SKM-1 treated with dmso at 0.1 percent for 144 hours (cell line): ENCODE data around the gene HECW1.

Experiments used
- DNase-seq: peaks from one replicate; lab custom pipeline; 2025; ENCODE audit not compliant: unreplicated experiment; lab: John Stamatoyannopoulos, UW

Gene HECW1

DNA sequence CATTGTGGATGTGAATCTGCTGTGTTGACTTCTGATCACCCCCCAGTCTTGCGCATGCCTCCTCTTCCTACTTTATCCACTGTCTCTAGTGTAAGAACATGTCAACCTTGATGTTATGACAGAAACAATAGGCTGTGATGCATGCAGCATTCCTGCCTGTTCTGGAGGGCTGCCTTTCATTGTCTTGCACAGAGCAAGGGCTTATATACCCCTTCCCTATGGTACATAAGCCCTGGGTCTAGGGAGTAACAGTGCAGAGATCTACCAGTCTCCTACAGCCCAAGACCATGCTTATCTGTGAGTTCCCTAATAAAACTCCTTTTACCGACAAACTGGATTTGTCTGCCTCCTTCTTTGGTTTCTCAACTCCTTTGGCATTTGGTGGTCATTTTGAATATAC is 293.5 kb downstream of the HECW1 start:
- no peak for DNase-seq

DNA sequence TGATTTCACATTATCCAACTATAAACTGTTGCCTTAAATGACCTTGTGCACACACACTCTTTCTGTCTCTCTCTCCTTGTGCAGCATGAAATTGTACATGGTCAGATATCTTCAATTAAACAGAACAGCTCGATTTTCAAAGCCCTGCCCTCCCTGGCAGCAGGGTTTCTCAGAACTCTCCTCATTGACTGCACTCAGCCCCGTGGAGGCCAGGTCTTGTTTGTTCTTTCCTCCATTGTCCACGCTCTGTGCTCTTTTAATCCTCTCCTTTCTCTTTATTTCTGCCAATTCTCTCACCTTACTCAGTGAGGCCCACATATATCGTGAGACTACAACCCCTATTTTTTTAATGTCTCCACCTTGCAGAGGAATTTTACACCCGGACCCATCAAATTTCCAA is 294.5 kb downstream of the HECW1 start:
- no peak for DNase-seq

DNA sequence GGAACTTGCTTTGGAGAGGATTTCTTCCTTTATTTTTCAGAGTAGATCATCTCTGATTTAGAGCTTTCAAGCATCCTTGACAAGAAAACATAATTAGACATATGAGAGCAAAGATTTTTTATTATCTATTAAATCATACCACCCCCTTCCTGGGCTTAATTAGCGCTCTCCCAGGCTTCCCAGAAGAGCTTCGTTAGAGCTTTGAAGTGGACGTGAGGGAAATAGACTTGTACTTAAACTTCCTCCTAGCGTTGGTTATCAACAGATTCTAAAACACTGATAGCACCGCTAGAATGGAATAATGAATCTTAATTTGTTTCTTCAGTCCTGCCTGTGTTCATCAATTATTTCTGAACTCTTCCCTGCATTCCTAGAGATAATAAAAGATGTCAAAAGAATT is 296.5 kb downstream of the HECW1 start:
- DNase-seq: no peak

DNA sequence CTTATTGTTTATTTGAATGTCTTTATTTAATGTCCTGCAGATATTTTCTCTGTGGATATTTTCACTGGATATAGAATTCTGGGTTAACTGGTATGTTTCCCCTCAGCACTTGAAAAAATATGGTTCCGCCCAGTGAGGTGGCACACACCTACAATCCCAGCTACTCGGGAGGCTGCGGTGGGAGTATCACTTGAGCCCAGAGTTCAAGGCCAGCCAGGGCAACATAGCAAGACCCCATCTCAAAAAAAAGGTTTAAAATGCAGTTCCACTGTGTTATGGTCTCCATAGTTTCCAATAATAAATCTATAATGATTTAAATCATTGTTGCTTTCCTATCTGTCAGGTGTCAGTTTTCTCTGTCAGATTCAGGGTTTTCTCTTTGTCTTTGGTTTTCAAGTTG is 305.0 kb downstream of the HECW1 start:
- DNase-seq: no peak

DNA sequence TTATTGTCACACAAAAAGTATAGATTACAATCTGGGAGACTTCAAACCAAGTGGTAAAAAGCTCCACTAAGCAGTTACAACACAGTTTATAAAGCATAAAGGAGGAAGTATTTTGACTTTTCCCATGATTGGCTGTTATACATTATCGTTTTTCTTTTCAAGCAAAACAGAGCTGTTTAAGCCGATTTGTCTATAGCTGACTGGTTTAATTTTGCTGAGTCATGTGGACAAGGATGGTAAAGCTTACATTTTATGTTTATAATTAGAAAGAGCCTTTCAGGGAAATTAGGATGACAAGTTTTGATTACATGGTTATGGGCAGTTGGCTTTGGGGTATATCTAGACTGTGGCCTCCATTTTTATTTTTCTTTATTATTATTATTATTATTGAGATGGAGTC is 318.0 kb downstream of the HECW1 start:
- no peak for DNase-seq

DNA sequence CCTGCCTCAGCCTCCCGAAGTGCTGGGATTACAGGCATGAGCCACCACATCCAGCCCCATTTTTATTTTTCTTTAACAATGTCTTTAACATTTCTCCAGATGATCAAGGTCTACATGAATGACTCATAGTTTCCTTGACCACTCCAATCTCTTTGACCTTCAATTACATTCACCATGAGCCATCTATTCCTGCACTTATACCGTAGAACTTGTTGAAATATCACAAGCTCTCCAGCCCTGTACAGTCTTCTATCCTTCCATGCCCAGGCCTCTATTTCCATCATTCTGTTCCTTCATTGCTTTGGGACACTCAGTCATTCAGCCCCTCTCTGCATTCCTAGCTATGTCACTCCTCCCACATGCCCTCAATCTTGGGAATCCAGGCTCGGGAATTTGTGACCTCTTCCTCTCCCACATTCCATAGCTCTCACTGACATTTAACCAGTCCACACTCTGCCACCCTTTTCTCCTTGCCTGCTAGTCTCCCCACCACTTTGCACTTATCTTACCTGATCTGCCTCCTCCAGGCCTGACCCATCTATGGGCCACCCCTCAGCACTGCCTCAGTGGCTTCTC is 318.7 kb downstream of the HECW1 start:
- DNase-seq: no peak

DNA sequence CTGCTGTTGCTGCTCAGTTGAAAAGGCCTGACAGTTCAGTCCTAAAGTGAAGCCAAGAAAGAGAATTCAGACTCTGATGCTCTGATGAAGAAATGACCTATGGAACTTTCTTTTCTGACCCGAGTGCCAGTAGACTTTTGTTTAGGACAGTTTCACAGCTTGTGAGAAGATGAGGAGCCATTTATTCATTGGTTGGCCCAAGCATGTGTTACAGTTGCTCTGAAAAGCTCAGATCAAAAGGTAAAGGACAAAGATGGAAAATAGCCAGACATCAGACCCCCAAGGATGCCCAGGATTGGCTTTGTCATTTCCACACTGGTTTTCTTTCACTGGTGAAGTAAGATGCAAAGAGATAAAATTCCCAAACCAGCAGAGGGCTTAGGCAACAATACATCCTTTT is 321.2 kb downstream of the HECW1 start:
- no peak for DNase-seq

DNA sequence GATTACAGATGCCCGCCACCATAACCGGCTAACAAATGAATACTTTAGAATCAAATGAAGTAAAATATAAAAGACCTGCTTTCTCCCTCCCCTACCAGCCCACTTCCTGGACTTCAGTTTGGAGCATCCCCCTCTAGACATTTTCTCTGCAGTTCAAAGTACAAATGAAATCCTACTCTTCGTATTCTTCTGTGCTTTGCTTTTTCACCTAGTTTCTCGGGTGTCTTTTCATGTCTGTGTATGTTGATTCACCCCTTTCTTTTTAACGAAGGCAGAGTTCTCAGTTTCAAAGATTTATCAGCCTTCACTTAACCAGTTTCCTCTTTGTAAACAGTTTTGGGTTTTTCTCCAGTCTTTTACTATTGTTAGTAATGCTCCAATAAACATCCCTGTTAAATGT is 324.6 kb downstream of the HECW1 start:
- no peak for DNase-seq

DNA sequence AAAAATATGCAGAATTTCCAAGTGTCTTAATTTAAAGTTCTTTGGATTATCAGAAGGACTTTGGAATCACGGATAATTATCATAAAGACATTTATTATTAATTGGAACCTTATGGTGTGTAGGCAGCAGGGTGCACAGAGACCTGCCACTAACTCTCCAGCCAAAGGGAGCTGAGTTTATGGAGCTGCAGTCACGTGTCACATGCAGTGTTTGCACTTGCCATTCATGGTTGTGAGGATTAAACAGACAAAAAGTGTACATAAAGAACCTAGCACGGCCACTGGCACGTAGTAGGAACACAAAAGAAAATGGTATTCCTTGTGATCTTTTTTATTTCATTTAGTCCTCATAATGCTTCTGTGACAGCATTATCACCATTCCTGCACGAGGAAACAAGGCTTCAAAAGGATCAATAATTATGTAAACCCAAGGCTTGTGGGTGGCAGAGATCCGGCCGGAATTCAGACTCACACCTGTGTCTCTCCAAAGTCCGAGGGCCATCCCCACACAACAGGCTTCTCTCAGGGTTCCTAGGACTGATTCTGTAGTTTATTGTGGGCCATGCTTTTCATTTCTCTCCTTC is 326.5 kb downstream of the HECW1 start:
- DNase-seq: no peak

DNA sequence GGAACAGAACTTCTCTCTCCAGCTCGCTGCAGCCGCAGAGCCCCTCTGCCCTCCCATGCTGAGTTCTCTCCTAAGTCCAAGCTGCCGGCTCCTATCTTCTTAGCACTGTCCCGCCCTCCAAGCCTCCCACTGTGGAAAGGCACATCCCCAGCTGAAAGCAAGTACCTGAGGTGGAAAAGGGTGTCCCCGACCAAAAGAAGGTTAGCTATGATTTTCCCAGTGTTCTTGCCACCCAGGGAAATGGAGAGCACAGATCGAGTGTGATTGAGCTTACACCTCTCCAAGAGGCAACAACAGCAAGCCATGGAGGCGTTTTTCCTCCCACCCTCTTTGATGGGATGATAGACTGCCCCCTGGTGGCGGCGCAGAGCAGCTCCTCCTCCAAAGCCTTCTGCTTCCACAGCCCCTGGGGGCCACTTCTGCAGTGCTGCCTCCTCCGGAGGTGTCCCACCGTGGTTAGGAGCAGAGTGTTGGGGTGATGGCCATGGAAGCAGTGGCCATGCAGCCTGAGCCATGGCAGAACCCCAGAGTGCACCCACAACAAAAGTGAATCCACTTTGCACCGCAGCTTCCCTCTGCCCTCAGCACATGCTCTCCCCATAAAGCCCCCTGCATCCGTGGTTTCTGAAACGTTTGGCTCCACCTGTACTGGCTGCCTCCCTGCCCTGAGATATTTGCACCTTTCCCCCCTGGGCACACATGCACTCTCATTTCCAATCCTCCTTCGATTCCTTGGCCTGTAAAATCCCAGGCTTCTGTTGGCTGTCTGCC is 327.4 kb downstream of the HECW1 start:
- peak; percentile 59 for DNase-seq

DNA sequence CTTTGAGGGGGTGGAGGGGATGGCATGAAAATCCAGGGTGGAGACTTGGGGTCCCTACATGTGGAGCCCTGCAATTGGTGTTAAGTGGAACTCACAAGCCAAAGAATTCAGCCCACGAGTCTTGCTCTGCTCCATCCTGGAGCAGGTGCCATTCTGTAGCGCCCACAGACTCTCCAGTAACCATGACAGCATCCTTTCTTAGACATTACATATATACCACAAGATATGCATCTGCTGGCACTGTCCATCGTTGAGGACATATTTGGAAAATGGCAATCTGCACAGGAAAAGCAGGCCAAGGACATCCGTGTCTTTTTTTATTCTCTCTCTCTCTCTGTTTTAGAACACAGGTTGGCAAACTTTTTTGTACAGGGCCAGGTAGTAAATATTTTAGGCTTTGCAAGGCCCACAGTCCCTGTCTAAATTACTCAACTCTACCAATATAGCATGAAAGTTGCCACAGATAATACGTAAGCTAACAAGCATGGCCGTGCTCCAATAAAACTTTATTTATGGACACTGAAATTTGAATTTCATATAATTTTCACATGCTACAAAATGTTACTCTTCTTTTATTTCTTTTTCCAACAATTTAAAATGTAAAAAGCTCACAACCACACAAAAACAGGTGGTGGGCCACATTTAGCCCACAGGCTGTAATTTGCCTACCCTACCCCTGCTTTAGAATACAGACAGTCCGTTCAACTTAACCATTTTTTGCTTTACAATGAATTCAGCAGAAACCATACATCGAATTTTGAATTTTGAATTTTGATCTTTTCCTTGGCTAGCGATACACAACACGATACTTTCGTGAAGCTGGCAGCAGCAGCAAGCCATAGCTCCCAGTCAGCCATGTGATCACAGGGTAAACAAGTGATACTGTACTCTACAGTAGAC is 329.0 kb downstream of the HECW1 start:
- no peak for DNase-seq

DNA sequence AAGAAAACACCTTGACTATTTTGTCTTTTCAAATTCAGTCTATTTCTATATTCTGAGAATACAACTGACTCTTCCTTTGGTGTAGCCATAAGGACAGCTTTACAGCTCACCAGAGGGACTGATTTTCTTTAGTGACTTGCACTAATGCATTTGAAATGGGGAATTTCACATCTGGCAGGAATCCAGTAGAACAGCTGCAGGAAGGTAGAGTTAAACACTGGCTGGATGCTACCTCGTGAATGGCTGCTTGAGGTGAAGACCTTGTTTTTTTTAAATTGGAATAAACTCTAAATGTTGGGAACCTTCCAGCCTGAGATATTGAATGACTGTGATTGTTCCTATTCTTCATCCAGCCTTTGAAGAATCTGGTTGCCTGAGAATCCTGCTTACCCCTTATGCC is 330.9 kb downstream of the HECW1 start:
- DNase-seq: no peak

DNA sequence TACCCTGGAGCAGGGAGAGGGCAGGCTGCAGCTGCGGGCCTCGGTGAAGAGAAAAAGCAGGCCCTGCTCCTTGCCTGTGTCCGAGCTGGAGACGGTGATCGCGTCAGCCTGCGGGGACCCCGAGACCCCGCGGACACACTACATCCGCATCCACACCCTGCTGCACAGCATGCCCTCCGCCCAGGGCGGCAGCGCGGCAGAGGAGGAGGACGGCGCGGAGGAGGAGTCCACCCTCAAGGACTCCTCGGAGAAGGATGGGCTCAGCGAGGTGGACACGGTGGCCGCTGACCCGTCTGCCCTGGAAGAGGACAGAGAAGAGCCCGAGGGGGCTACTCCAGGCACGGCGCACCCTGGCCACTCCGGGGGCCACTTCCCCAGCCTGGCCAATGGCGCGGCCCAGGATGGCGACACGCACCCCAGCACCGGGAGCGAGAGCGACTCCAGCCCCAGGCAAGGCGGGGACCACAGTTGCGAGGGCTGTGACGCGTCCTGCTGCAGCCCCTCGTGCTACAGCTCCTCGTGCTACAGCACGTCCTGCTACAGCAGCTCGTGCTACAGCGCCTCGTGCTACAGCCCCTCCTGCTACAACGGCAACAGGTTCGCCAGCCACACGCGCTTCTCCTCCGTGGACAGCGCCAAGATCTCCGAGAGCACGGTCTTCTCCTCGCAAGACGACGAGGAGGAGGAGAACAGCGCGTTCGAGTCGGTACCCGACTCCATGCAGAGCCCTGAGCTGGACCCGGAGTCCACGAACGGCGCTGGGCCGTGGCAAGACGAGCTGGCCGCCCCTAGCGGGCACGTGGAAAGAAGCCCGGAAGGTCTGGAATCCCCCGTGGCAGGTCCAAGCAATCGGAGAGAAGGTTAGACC is 332.5 kb downstream of the HECW1 start:
- no peak for DNase-seq

DNA sequence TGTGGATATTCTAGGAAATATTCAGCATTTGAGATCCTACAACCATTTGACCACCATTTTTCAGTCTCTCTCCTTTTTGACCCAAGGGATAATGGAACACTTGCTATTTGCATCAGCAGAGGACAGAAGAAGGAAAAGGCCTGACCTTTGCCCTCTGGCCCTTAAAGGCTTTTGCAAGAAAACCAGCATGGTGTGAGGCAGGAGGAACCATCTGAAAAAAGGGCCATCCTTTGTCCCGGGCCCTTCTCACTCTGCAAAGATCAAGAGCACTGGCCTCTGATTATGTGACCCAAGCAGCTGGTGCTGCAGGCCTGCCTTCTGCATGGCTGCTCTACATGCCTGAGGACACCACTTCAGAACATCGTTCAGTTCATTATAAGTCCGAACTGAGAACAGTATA is 337.1 kb downstream of the HECW1 start:
- DNase-seq: no peak

DNA sequence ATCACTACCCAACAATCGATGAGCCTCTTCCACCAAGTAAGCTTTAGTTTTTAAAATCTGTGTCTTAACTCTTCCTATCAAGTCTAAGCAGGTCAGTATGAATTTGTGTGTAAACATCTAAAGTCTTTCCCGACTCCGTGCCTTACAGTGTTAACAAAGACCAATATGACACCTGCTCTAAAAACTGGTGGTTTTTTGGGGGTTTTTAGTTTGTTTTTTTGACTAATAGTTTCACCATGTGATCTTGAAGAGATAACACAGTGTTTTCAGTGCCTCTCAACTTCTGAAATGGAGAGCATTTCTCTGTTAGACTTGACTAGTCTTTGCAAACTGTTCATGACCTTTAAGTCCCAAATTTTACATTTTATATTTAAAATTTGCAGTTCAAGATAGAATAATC is 338.4 kb downstream of the HECW1 start:
- DNase-seq: no peak

DNA sequence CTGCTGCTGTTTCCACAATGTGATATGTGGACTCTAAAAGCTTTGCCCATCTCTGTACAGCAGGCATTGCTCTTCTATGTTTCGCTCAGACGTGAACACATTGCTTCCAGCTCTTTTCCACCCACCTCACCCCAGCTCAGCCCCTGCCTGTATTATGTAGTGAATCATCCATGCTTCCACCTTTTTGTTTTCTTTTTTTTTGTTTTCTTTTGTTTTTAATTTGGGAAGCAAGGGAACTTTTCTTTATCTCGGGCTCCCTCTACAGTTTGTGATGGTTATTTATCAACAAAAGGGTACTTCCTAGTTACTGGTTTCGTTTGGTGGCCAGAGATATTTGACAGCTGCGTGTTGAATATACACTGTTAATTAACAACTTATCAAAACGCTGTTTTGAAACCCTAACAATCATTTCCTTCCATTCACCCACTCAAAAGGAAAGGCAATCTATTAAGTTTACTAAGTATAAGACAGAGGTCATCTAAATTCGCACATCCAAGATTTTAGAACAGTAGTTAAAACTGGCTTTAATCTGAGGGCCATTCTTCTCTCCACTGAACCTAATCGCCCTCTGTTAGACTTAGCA is 342.6 kb downstream of the HECW1 start:
- DNase-seq: peak; percentile 2

DNA sequence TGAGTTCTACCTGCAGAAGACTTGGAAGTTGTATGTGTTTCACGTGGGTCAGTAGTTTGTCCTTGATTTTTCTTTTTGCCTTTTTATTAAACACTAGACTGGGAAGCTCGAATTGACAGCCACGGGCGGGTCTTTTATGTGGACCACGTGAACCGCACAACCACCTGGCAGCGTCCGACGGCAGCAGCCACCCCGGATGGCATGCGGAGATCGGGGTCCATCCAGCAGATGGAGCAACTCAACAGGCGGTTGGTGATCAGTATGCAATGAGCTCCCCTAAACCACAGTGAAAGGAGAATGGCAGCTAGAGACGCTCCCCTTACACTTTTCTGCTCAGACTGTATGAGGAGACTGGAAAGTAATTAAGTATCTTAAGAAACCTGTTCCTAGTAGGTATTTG is 343.8 kb downstream of the HECW1 start:
- DNase-seq: no peak

DNA sequence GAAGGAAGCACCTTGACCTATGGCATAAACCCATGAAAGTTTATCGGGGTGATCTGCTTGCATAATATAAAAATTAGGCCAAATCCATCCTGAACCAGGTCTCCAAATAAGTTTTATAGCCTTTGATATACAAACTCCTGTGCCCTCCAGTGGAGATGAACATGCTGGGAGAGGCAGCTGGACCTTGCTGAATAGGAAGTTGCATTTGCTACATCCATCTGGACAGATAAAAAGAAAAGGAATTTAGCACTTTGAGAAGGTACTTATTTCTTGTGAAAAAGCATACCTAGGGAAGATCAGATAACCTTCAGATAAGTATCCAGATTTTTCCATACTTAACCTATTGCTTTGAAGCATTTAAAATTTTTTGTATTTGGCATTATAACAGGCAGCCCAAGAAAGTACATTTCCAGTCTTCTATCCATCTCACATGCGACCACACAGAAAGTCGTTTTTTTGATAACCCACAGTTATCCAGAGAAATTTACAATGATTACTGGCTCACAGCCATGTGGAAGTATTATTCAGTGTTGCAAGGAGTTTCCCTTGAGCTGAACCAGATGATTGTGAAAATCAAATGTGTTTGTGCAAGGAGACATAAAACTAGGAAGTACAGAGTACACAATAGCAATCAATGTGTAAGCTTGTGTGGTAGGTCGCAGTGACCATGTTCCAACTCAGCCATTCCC is 346.0 kb downstream of the HECW1 start:
- peak; percentile 20 for DNase-seq

DNA sequence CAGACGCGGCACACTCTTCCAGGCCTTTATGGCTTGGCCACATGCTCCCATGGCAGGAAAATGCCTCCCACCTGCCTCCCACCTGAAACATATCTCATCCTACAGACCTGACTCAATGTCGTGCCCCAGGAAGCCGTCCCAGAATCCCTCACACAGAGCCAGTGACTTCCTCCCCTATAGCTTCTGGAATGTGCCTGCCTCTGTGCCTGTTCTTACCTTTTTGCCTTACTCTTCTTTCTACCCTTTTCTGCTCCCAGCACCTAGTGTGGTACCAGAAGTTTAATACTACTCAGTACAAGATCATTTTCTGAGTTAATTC is 346.5 kb downstream of the HECW1 start:
- no peak for DNase-seq
